HL-60/S4 treated with retinoic acid at 250 ng/mL for 4 days and 3 days (cell line): ENCODE measurements around the gene STUB1.

Source experiments
- in situ Hi-C: fragments of 300-500 bp; cut with MboI; formaldehyde crosslinking; loops from 2 replicates; pipeline ENCODE4 v1.7.0; 2022; ENCODE audit warnings: low sequenced_read_pairs

Gene STUB1

GRCh38 chr16:679814-680624 is at the start of gene STUB1:
TSS of gene STUB1 (plus strand) at chr16:680410. CDS start at chr16:680526, 116 bp downstream.
- in situ Hi-C loops: no loop called here

GRCh38 chr16:630815-631405 is 49.3 kb upstream of the STUB1 start, which contains the start of gene WFIKKN1:
TSS of gene WFIKKN1 (plus strand) at chr16:630985. CDS start at chr16:631254, 269 bp downstream.
- in situ Hi-C loops: no loop called here

- in situ Hi-C loops: no loop called here
Measured at GRCh38 chr16:631808-632358, 48.3 kb upstream of the STUB1 start.

GRCh38 chr16:632486-633335 is 47.5 kb upstream of the STUB1 start:
- in situ Hi-C loops: no loop called here

- in situ Hi-C loops: no loop called here
Measured at GRCh38 chr16:633336-634050, 46.7 kb upstream of the STUB1 start.

- in situ Hi-C loops: no loop called here
Measured at GRCh38 chr16:634051-634670, 46.0 kb upstream of the STUB1 start.

- in situ Hi-C loops: no loop called here
Measured at GRCh38 chr16:634996-635395, 45.2 kb upstream of the STUB1 start.

- in situ Hi-C loops: no loop called here
Measured at GRCh38 chr16:635573-636205, 44.5 kb upstream of the STUB1 start.

GRCh38 chr16:636206-637080 is 43.8 kb upstream of the STUB1 start, which contains the start of gene METTL26:
TSS of gene METTL26 (minus strand) at chr16:636305. CDS start at chr16:636290, 15 bp downstream.
- in situ Hi-C loops: no loop called here

GRCh38 chr16:637081-638018 is 42.9 kb upstream of the STUB1 start:
- in situ Hi-C loops: no loop called here

GRCh38 chr16:638034-638543 is 42.1 kb upstream of the STUB1 start:
- in situ Hi-C loops: no loop called here

- in situ Hi-C loops: no loop called here
Measured at GRCh38 chr16:638836-639235, 41.4 kb upstream of the STUB1 start.

GRCh38 chr16:640614-641013 is 39.6 kb upstream of the STUB1 start:
- in situ Hi-C loops: no loop called here

- in situ Hi-C loops: no loop called here
Measured at GRCh38 chr16:641326-642188, 38.7 kb upstream of the STUB1 start, which contains the start of gene MCRIP2. TSS of gene MCRIP2 (plus strand) at chr16:641828. CDS start at chr16:641992, 164 bp downstream.

GRCh38 chr16:642189-643049 is 37.8 kb upstream of the STUB1 start:
- in situ Hi-C loops: no loop called here
